Heart left ventricle (tissue), 16 donors: ENCODE results near the gene DNAH3. TPM values are rescaled to one million over a fixed set of nuclear protein-coding genes. Genes with fewer than 3 reads are reported as not detected.

Source experiments
- ATAC-seq, 4 donors: fragments of 200-7000 bp; cut with Tn5 transposase; one replicate each; pipeline ENCODE4 v1.9.1; 2020 to 2022; ENCODE audit warnings: moderate library complexity in 4 of 4, mild to moderate bottlenecking in 3 of 4, moderate number of reproducible peaks in 1 of 4
- DNase-seq, 5 donors: peaks; one replicate each; pipeline ENCODE4 v3.0.0-alpha.2; 2020
- H3K27ac ChIP-seq, 12 donors: fragments of 200-600 bp; sonication (generic) in 4 of 12; one replicate each; pipeline versions ENCODE4 v1.5.0 to v1.8.0; 2016 to 2022; ENCODE audit warnings: mild to moderate bottlenecking in 2 of 12
- H3K27me3 ChIP-seq, 9 donors: fragments of 200-600 bp; sonication (generic) in 2 of 9; one replicate each; pipeline versions ENCODE4 v1.5.1 to v1.8.0; 2016 to 2022; ENCODE audit warnings: mild to moderate bottlenecking in 3 of 9
- H3K36me3 ChIP-seq, 9 donors: fragments of 200-600 bp; sonication (generic) in 2 of 9; one replicate each; pipeline versions ENCODE4 v1.5.0 to v1.8.0; 2018 to 2022; ENCODE audit warnings: mild to moderate bottlenecking in 2 of 9
- H3K4me1 ChIP-seq, 12 donors: fragments of 200-600 bp; sonication (generic) in 4 of 12; one replicate each; pipeline versions ENCODE4 v1.5.0 to v1.8.0; 2016 to 2022; ENCODE audit warnings: mild to moderate bottlenecking in 3 of 12
- H3K4me3 ChIP-seq, 12 donors: fragments of 200-600 bp; sonication (generic) in 4 of 12; one replicate each; pipeline versions ENCODE4 v1.5.0 to v1.8.0; 2017 to 2022; ENCODE audit warnings: mild to moderate bottlenecking in 9 of 12, moderate library complexity in 4 of 12
- H3K9me3 ChIP-seq, 12 donors: fragments of 200-600 bp; sonication (generic) in 4 of 12; one replicate each; pipeline versions ENCODE4 v1.5.0 to v1.8.0; 2016 to 2022; ENCODE audit warnings: mild to moderate bottlenecking in 1 of 12
- CTCF ChIP-seq, 12 donors: fragments of 200-600 bp; sonication (generic) in 4 of 12; IDR thresholded peaks; one replicate each; pipeline versions ENCODE4 v1.5.0 to v1.8.0; 2018 to 2022; ENCODE audit warnings: antibody characterized with exemption in 12 of 12, mild to moderate bottlenecking in 5 of 12
- POLR2A ChIP-seq, 2 donors: fragments of 450-650 bp; IDR thresholded peaks; one replicate each; pipeline ENCODE4 v1.6.1; 2017; ENCODE audit warnings: antibody characterized with exemption in 2 of 2, mild to moderate bottlenecking in 2 of 2, moderate library complexity in 2 of 2
- WGBS, 4 donors: extraction: QIAGEN DNeasy Blood & Tissue Kit in 2 of 4; methylation state at CpG; one replicate each; pipeline versions ENCODE4 v1.1.5 to v1.1.7; 2013 to 2018; 5-methylcytosine and 5-hydroxymethylcytosine counted together
- intact Hi-C, 10 donors: fragments of 100-400 bp; cut with DNase I; formaldehyde crosslinking; loops; one replicate each; pipeline versions ENCODE4 v1.11.1 to v1.14.2; 2022
- polyA plus RNA-seq, 2 donors: library from polyadenylated mRNA; stranded (reverse); fragments of 200-250 nt; gene quantifications; one replicate each; pipeline ENCODE4 v1.2.3, GENCODE V29; 2013
- total RNA-seq, 9 donors: library from RNA; depleted of rRNA in 2 of 9; stranded (reverse); fragments of >200 nt in 2 of 9; fragmentation: NEBNext Ultra II Directional in 3 of 9; extraction: Animal tissue kit (Norgen Biotek cat#: 25700) in 3 of 9; gene quantifications; one replicate each; pipeline versions ENCODE4 v1.1.0 to v1.2.4, GENCODE V29; 2016 to 2023
- donor health status: ischemic (EF 13 %, LVEDD 7.1; RV severe dilation, severe dysfunction).
- donor health status: healthy with polysubstance abuse.
- donor health status: DM: no; HTN: yes; CAD: no.
- donor health status: DM: no; HTN: no; CAD: no.
- donor health status: ischemic (EF 25% LVEDD 6.9; RV normal size, moderate dysfunction).
- donor health status: ischemic (EF 25% LVEDD 5.7; RV mildly dilated, moderate dysfunction).
- donor health status: healthy.
- donor health status: DM: yes; HTN: yes; CAD: no.
- donor health status: ischemic (EF 35%, LVEDD 5.7; RV mildly dilated, moderate dysfunction).
- donor health status: nonischemic (EF 11% LVEDD 7.7; RV severe dilation, severe dysfunction).
- donor health status: DM: yes; HTN: yes; CAD: no.
- donor health status: PGD.
- donor health status: ischemic (EF 29% LVEDD 5.4; RV normal size, mild dysfunction).
- donor health status: nonischemic (EF 23%, LVEDD 6.1; RV moderate dilation, normal function).

Gene DNAH3
- total and polyA plus RNA-seq, 11 donors, result 0.01 to 2.0 (median 0.87) TPM

- peaks cover 0 to 42% (median 17%) of the 10 kb centered on the region in 12 donors for H3K4me1 ChIP-seq
- WGBS, 4 donors, result 94 to 98% (median 96%) methylated on average over 9 of the region's 9 CpGs
- no peak overlapping the region for H3K4me3 ChIP-seq
- no peak for TF ChIP-seq POLR2A (IDR thresholded peaks at IDR 0.05)
- no peak for TF ChIP-seq CTCF (IDR thresholded peaks at IDR 0.05)
- ATAC-seq, result no peak
- H3K36me3 ChIP-seq, result peaks cover 0 to 80% (median 67%) of the 10 kb centered on the region in 9 donors
- intact Hi-C loops, result loop anchor here in 1 of 10 donors (10.0 kb wide), 1 partner anchor 1027 kb away; no protein-coding TSS in a partner anchor
- H3K27me3 ChIP-seq, result no peaks in the 10 kb centered on the region
- no peak overlapping the region for H3K27ac ChIP-seq
- no peak for DNase-seq
- H3K9me3 ChIP-seq, result no peaks in the 10 kb centered on the region
These were observed 16.7 kb upstream of the DNAH3 start for GRCh38 chr16:21167360-21167759.

- no peak for TF ChIP-seq POLR2A (IDR thresholded peaks at IDR 0.05)
- no peak for TF ChIP-seq CTCF (IDR thresholded peaks at IDR 0.05)
- intact Hi-C loops, result loop anchor here in 1 of 10 donors (10.0 kb wide), 1 partner anchor 1028 kb away; no protein-coding TSS in a partner anchor
- Histone ChIP-seq H3K4me1 (peaks cover 0 to 50% (median 23%) of the 10 kb centered on the region in 12 donors), H3K27me3 (no peaks in the 10 kb centered on the region), H3K36me3 (peaks cover 0 to 76% (median 59%) of the 10 kb centered on the region in 9 donors), H3K27ac (no peak overlapping the region), H3K4me3 (no peak overlapping the region), H3K9me3 (no peaks in the 10 kb centered on the region)
- WGBS, 4 donors, result 84 to 90% (median 85%) methylated on average over 9 of the region's 9 CpGs
- ATAC-seq (no peak), DNase-seq (no peak)
These were observed 15.9 kb upstream of the DNAH3 start for GRCh38 chr16:21166561-21166961.

- peaks cover 0 to 62% (median 47%) of the 10 kb centered on the region in 9 donors for H3K36me3 ChIP-seq
- DNase-seq, result no peak
- no peak for TF ChIP-seq CTCF (IDR thresholded peaks at IDR 0.05)
- TF ChIP-seq POLR2A (IDR thresholded peaks at IDR 0.05), result no peak
- H3K27me3 ChIP-seq, result no peaks in the 10 kb centered on the region
- no peak overlapping the region for H3K4me3 ChIP-seq
- peaks cover 9 to 60% (median 38%) of the 10 kb centered on the region in 12 donors for H3K4me1 ChIP-seq
- no peak for ATAC-seq
- intact Hi-C loops, result loop anchor here in 1 of 10 donors (10.0 kb wide), 1 partner anchor 1030 kb away; no protein-coding TSS in a partner anchor
- peak overlapping the region in 6 of 12 donors; percentile 16 to 94 (median 76) for H3K27ac ChIP-seq
- WGBS, 4 donors, result 85 to 87% (median 85%) methylated on average over 7 of the region's 7 CpGs
- H3K9me3 ChIP-seq, result no peaks in the 10 kb centered on the region
These were observed 14.0 kb upstream of the DNAH3 start for GRCh38 chr16:21164521-21165168.

GRCh38 chr16:21163576-21163975 is 12.9 kb upstream of the DNAH3 start:
- TF ChIP-seq CTCF (IDR thresholded peaks at IDR 0.05) (no peak), POLR2A (IDR thresholded peaks at IDR 0.05) (no peak)
- Histone ChIP-seq H3K4me3 (peak overlapping the region in 1 of 12 donors; percentile 2), H3K4me1 (peaks cover 11 to 58% (median 41%) of the 10 kb centered on the region in 12 donors), H3K9me3 (no peaks in the 10 kb centered on the region), H3K36me3 (peaks cover 0 to 58% (median 41%) of the 10 kb centered on the region in 9 donors), H3K27ac (peak overlapping the region; percentile 6 to 94 (median 71)), H3K27me3 (no peaks in the 10 kb centered on the region)
- WGBS, 4 donors, result 73 to 83% (median 78%) methylated on average over 4 of the region's 4 CpGs
- DNase-seq (no peak), ATAC-seq (no peak)
- intact Hi-C loops, result loop anchor here in 1 of 10 donors (10.0 kb wide), 1 partner anchor 1031 kb away; no protein-coding TSS in a partner anchor
